Progenitor cell of endocrine pancreas (in vitro differentiated cells): ENCODE data around the gene SERPINB11. TPM values are rescaled to one million over a fixed set of nuclear protein-coding genes. Genes with fewer than 3 reads are reported as not detected.
"Not testable (repeated sequence)": the region's sequence is repeated elsewhere in the genome, so short reads cannot be mapped to it uniquely, and the experiment has no call there.

ENCODE experiments used
- DNase-seq: peaks from one replicate; pipeline ENCODE4 v3.0.0; 2021; ENCODE audit warnings: low spot score; ENCODE audit not compliant: unreplicated experiment
- H3K27ac Mint-ChIP-seq: 2 replicates; pipeline ENCODE4 v1.8.0; 2021; ENCODE audit warnings: mild to moderate bottlenecking, moderate library complexity, mixed read lengths
- H3K27me3 Mint-ChIP-seq: 2 replicates; pipeline ENCODE4 v1.8.0; 2021; ENCODE audit warnings: mixed read lengths
- H3K36me3 Mint-ChIP-seq: 2 replicates; pipeline ENCODE4 v1.8.0; 2022; ENCODE audit warnings: mixed read lengths; ENCODE audit not compliant: insufficient read depth
- H3K4me1 Mint-ChIP-seq: 2 replicates; pipeline ENCODE4 v1.8.0; 2021; ENCODE audit warnings: low read depth, mixed read lengths
- H3K4me3 Mint-ChIP-seq: 2 replicates; pipeline ENCODE4 v1.8.0; 2021; ENCODE audit warnings: low read depth, mild to moderate bottlenecking, moderate library complexity, mixed read lengths
- H3K9me3 Mint-ChIP-seq: 2 replicates; pipeline ENCODE4 v1.8.0; 2021; ENCODE audit warnings: low read depth, mixed read lengths
- long read RNA-seq: library from polyadenylated mRNA; unstranded; transcript quantifications from one replicate; pipeline ENCODE4 v2.0.0, GENCODE V29; 2020
- total RNA-seq: library from RNA; stranded (reverse); gene quantifications from 2 replicates; pipeline ENCODE4 v1.2.1, GENCODE V29; 2021
- TF ChIP-seq, protein P1 (sequence below): fragments of 200-600 bp; sonication (generic); IDR thresholded peaks from one replicate; pipeline ENCODE4 v1.5.0; 2021; ENCODE audit warnings: antibody characterized with exemption, mild to moderate bottlenecking; ENCODE audit not compliant: unreplicated experiment

SERPINB11 gene, protein sequence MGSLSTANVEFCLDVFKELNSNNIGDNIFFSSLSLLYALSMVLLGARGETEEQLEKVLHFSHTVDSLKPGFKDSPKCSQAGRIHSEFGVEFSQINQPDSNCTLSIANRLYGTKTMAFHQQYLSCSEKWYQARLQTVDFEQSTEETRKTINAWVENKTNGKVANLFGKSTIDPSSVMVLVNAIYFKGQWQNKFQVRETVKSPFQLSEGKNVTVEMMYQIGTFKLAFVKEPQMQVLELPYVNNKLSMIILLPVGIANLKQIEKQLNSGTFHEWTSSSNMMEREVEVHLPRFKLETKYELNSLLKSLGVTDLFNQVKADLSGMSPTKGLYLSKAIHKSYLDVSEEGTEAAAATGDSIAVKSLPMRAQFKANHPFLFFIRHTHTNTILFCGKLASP
- total RNA-seq: not detected in 2 replicates
- long read RNA-seq: 0 reads

DNA sequence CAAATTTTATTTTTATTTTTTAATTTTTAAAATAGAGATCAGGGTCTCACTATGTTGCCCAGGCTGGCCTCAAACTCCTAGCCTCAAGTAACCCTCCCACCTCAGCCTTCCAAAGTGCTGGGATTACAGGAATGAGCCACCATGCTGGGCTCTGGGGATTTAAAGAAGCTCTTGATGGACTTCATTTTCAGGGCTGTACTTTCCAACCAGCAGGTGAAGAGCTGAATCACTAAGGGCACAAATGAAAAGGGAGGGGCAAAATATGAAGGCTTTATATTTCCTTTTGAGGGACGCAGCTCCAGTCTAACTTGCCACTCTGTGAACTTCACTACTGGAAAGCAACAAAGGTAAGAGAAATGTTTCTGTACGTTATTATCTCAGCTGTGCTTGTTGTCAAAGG lies at the start of gene SERPINB11:
Gene SERPINB11 (plus strand): TSS at position 301 of the 400 bp plus-strand sequence. CDS start 7,234 bp downstream, outside the sequence.
- H3K27me3 Mint-ChIP-seq: no peaks in the 10 kb centered on the region
- H3K36me3 Mint-ChIP-seq: no peaks in the 10 kb centered on the region
- H3K4me3 Mint-ChIP-seq: no peak within 1 kb of the TSS
- no peak within 1 kb of the TSS for H3K27ac Mint-ChIP-seq
- no peaks in the 10 kb centered on the region for H3K9me3 Mint-ChIP-seq
- H3K4me1 Mint-ChIP-seq: peaks cover 2% of the 10 kb centered on the region
- no peak for DNase-seq
- TF ChIP-seq, protein P1, sequence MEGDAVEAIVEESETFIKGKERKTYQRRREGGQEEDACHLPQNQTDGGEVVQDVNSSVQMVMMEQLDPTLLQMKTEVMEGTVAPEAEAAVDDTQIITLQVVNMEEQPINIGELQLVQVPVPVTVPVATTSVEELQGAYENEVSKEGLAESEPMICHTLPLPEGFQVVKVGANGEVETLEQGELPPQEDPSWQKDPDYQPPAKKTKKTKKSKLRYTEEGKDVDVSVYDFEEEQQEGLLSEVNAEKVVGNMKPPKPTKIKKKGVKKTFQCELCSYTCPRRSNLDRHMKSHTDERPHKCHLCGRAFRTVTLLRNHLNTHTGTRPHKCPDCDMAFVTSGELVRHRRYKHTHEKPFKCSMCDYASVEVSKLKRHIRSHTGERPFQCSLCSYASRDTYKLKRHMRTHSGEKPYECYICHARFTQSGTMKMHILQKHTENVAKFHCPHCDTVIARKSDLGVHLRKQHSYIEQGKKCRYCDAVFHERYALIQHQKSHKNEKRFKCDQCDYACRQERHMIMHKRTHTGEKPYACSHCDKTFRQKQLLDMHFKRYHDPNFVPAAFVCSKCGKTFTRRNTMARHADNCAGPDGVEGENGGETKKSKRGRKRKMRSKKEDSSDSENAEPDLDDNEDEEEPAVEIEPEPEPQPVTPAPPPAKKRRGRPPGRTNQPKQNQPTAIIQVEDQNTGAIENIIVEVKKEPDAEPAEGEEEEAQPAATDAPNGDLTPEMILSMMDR: no peak

DNA sequence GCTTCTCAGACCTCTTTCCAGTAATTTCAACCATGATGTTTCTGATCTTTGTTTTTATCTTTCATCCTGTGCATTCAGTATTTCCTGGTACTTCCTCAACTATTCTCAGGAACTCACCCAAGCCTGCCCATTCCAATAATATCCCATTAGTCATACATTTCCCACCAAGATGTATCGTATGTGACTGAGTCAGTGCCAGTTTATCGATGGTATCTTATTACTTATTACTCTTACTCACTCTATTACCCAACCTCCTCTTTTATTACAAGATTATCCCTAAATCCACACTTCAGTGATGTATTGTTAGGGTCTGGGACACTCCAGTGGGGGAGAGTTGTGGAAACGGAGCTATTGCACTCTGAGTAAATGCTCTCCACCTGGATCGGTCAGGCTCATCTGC lies 43.8 kb upstream of the SERPINB11 start:
- DNase-seq, H3K27ac Mint-ChIP-seq, H3K27me3 Mint-ChIP-seq, H3K4me1 Mint-ChIP-seq, H3K9me3 Mint-ChIP-seq, H3K36me3 Mint-ChIP-seq, H3K4me3 Mint-ChIP-seq: not testable (repeated sequence)

DNA sequence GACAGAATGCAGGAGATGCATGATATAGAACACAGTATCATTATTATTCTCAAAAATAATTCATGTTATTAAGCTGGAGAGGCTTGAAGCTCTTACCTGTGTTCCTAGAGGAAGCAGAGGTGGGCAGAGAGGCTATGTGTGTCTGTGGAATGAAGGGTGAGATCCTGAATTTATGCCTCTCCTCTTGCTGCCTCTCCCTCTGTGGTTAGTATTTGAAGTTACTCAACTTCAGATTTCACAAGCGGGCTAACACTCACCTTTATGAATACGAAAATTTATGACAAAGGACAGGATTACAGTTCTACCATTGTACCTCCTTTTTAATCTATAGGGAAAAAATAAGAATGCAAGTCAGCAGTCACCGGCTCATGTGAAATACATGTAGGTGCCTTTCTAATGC lies 41.0 kb upstream of the SERPINB11 start, which contains the start of gene SERPINB3:
Gene SERPINB3 (minus strand): TSS at position 144 of the 400 bp plus-strand sequence. CDS start 677 bp downstream, outside the sequence.
- not testable (repeated sequence) for H3K36me3 Mint-ChIP-seq

DNA sequence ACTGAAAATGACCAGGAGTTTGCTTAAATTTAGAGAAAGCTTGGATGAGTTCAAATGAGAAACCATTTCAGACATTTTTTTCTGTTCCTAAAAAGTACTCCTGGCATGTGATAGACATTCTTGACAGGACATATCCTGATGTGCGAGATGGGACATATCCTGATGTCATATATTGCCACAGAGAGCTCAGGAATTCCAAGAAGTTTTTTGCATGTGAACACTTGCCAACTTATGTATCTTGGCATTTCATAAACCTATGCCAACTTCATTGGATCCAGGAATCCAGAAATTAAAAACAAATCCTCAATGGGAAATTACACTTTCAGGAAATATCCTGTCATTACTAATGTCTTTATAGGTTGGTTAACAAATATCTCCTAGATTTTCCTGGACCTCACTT lies 38.2 kb upstream of the SERPINB11 start:
- DNase-seq: no peak
- Mint-ChIP-seq H3K4me1 (no peaks in the 10 kb centered on the region), H3K4me3 (no peak overlapping the region), H3K9me3 (peaks cover 23% of the 10 kb centered on the region), H3K36me3 (no peaks in the 10 kb centered on the region), H3K27me3 (no peaks in the 10 kb centered on the region), H3K27ac (no peak overlapping the region)
- TF ChIP-seq, protein P1: no peak

More for the DNA sequence above, 41.0 kb upstream of the SERPINB11 start, which contains the start of gene SERPINB3:
- H3K4me3 Mint-ChIP-seq, H3K27me3 Mint-ChIP-seq, H3K27ac Mint-ChIP-seq, H3K4me1 Mint-ChIP-seq, DNase-seq: not testable (repeated sequence)
- H3K9me3 Mint-ChIP-seq: peaks cover 20% of the 10 kb centered on the region

DNA sequence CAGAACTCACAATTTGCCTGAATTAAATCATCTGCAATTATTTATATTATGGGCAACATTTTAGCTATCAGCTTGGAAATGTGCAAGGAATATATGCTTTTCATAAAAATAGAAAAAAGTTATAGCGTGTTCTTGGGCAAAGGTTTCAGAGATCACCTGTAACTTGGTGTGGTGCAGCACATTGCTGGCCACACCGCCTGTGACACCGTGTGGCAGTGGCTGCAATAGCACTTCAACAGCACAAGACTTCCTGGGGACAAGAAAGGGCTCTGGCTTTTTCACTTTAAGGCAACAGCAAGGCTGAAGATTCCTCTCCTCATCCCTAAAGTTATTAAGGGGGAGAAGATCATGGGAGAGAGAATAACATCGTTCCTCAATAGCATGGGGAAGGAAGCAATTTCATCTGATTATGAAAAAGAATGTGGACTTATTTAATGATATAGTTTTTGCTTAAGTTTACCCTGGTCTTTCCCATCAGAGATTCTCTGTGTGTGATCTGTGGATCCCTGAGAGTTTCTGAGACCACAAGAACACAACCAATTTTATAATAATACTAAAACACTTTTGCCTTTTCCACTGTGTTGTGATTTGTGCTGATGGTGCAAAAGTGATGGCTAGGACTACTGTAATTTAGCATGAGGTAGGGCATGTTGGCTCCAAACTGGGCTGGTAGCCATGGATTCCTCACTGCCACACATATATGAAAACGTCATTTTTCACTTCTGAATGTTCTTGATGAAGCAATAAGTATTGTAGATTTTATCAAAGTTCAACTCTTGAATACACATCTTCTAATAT lies 26.0 kb upstream of the SERPINB11 start:
- Mint-ChIP-seq H3K27me3 (no peaks in the 10 kb centered on the region), H3K36me3 (no peaks in the 10 kb centered on the region), H3K4me3 (no peak overlapping the region), H3K4me1 (peaks cover 16% of the 10 kb centered on the region), H3K27ac (peak overlapping the region; percentile 53), H3K9me3 (peaks cover 6% of the 10 kb centered on the region)
- TF ChIP-seq, protein P1: peak; percentile 62
- DNase-seq: no peak

DNA sequence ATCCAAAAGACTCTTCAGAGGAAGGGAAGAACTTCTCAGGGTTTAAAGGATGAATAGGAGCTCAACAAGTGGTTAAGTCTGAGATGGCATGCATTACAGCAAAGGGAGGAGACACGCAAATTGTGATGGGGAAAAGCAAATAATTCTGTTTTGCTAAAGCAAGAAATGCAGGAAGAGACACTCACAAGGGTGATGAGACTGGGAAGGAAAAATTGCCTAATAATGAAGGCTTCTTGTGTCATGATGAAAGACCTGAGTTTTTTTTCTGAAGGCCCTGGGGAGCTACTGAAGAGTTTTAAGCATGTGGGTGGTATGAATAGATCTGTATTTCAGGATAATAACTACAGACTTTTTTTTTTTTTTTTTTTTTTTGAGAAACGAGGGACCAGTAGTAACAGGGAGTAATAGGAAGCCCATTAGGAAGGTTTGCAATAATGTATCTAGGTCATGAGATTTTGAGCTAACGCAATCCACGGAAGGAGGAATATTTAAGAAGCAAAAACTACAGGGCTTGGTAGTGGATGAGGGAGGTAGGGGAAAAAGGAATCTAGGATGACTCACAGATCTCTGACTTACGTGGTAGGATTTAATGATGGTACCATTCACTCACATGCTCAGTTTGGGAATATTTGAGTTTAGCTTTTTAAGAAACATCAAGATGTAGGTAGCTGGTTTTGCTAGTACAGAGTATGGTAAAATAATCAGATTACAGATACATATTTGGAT lies 25.1 kb upstream of the SERPINB11 start:
- Mint-ChIP-seq H3K4me3 (no peak overlapping the region), H3K27ac (no peak overlapping the region), H3K4me1 (peaks cover 24% of the 10 kb centered on the region), H3K9me3 (peaks cover 4% of the 10 kb centered on the region), H3K27me3 (no peaks in the 10 kb centered on the region), H3K36me3 (no peaks in the 10 kb centered on the region)
- TF ChIP-seq, protein P1: no peak
- DNase-seq: no peak
